K562 (cell line): ENCODE data around the gene WDR54. TPM values are rescaled to one million over a fixed set of nuclear protein-coding genes. Genes with fewer than 3 reads are reported as not detected.
A peak's percentile ranks its signal among the peaks of the same experiment; 100 is the strongest.

Experiments
- ATAC-seq: fragments of 200-7000 bp; cut with Tn5 transposase; 3 replicates; pipeline ENCODE4 v1.9.1; 2020; ENCODE audit warnings: moderate library complexity
- BruUV-seq: library from RNA; stranded (reverse); fragments of 400-500 nt; replicated peaks from 2 replicates; lab custom pipeline; 2021; lab: Mats Ljungman, UMichigan
- CTCF ChIA-PET: fragments of 300-600 bp; formaldehyde crosslinking; extraction: SDS; loops from one replicate; lab custom pipeline; 2021; ENCODE audit warnings: low intra/inter-chr PET ratio; lab: Yijun Ruan, JAX
- POLR2A ChIA-PET: fragments of 300-600, 350-650 bp; sonication (Branson Sonifier 250); formaldehyde crosslinking; extraction: SDS; loops from one replicate; lab custom pipeline; 2021; ENCODE audit warnings: antibody characterized with exemption, inconsistent platforms; lab: Yijun Ruan, JAX
- DNase-seq, 4 experiments: peaks; one replicate each; pipeline versions ENCODE4 v3.0.0 to v3.0.0-alpha.2; 2011 to 2018; ENCODE audit warnings: low spot score in 3 of 4, mixed read lengths in 3 of 4; ENCODE audit errors: extremely low read depth in 1 of 4
- FAIRE-seq: peaks from 2 replicates; lab custom pipeline; 2011; peaks lifted over from hg19 to GRCh38; lab: Jason Lieb, UNC
- H2AFZ ChIP-seq: 2 replicates; pipeline ENCODE4 v1.6.0; 2011; ENCODE audit warnings: low read depth, low read length, control low read depth, inconsistent platforms
- H3K27ac ChIP-seq: fragments of 200-600 bp; 3 replicates; pipeline ENCODE4 v1.8.0; 2011; ENCODE audit warnings: low read depth, mild to moderate bottlenecking, control low read depth, inconsistent platforms, low read length, moderate library complexity, mixed read lengths; ENCODE audit errors: extremely low read depth
- H3K27me3 ChIP-seq, 2 experiments: fragments of 300-600 bp in 1 of 2; 2 replicates in 1 of 2; 3 replicates in 1 of 2; pipeline versions ENCODE4 v1.6.0 to v1.8.0; 2011; ENCODE audit warnings: inconsistent platforms in 2 of 2, low read length in 2 of 2, mild to moderate bottlenecking in 1 of 2, mixed read lengths in 1 of 2, moderate library complexity in 1 of 2; ENCODE audit not compliant: control insufficient read depth in 2 of 2, insufficient read depth in 2 of 2
- H3K36me3 ChIP-seq: fragments of 300-600 bp; 3 replicates; pipeline ENCODE4 v1.8.0; 2011; ENCODE audit warnings: mild to moderate bottlenecking, low read length, inconsistent platforms; ENCODE audit not compliant: control insufficient read depth, insufficient read depth
- H3K4me1 ChIP-seq, 2 experiments: fragments of 200-600 bp in 1 of 2; replicated peaks in 1 of 2; 2 replicates in 1 of 2; 3 replicates in 1 of 2; pipeline versions ENCODE4 v1.5.1 to v1.8.0; 2011; ENCODE audit warnings: inconsistent platforms in 2 of 2, low read length in 2 of 2, mild to moderate bottlenecking in 1 of 2, mixed read lengths in 1 of 2, moderate library complexity in 1 of 2; ENCODE audit not compliant: control insufficient read depth in 2 of 2, insufficient read depth in 2 of 2
- H3K4me2 ChIP-seq: 2 replicates; pipeline ENCODE4 v1.6.1; 2011; ENCODE audit warnings: low read length, control low read depth, inconsistent platforms, mixed read lengths; ENCODE audit not compliant: insufficient read depth
- H3K4me3 ChIP-seq: fragments of 200-600 bp; sonication (generic), shearing (Covaris generic); 2 replicates; pipeline ENCODE4 v1.5.1; 2016; ENCODE audit warnings: control low read depth, inconsistent platforms
- H3K79me2 ChIP-seq: fragments of 200-600 bp; 3 replicates; pipeline ENCODE4 v1.8.0; 2011; ENCODE audit warnings: low read length, inconsistent platforms; ENCODE audit not compliant: control insufficient read depth, insufficient read depth
- H3K9ac ChIP-seq, 2 experiments: 2 replicates each; pipeline versions ENCODE4 v1.6.0 to v1.6.1; 2011; ENCODE audit warnings: low read depth in 2 of 2, low read length in 2 of 2, control low read depth in 1 of 2, inconsistent platforms in 1 of 2, mild to moderate bottlenecking in 1 of 2, mixed read lengths in 1 of 2; ENCODE audit not compliant: insufficient read depth in 1 of 2
- H3K9me1 ChIP-seq: one replicate; pipeline ENCODE4 v1.6.0; 2011; ENCODE audit warnings: inconsistent platforms, mild to moderate bottlenecking, low read length, moderate library complexity; ENCODE audit not compliant: control insufficient read depth, insufficient read depth
- H3K9me3 ChIP-seq: replicated peaks from 2 replicates; pipeline ENCODE4 v1.5.1; 2011; ENCODE audit warnings: low read depth, low read length, inconsistent platforms; ENCODE audit not compliant: control insufficient read depth, insufficient read depth
- H4K20me1 ChIP-seq: replicated peaks from 2 replicates; pipeline ENCODE4 v1.6.1; 2011; ENCODE audit warnings: low read length, inconsistent platforms, mixed read lengths; ENCODE audit not compliant: control insufficient read depth, insufficient read depth
- BACH1 ChIP-seq: fragments of 200-800 bp; sonication (Bioruptor generic); IDR thresholded peaks from 2 replicates; pipeline ENCODE4 v1.6.1; 2016; ENCODE audit warnings: missing genetic modification characterization, missing compliant biosample characterization
- CAMTA2 ChIP-seq: fragments of 250-450 bp; sonication (Bioruptor Pico); conservative IDR thresholded peaks from 2 replicates; pipeline ENCODE4 v1.5.1; 2022
- CEBPB ChIP-seq: fragments of 450-650 bp; IDR thresholded peaks from 2 replicates; pipeline ENCODE4 v1.6.1; 2016; ENCODE audit warnings: missing genetic modification characterization, missing compliant biosample characterization
- EWSR1 ChIP-seq: fragments of 450-650 bp; IDR thresholded peaks from 2 replicates; pipeline ENCODE4 v1.6.1; 2018; ENCODE audit warnings: borderline replicate concordance, mild to moderate bottlenecking, low read depth, moderate library complexity; ENCODE audit not compliant: partially characterized antibody
- PRDM10 ChIP-seq: fragments of 450-650 bp; IDR thresholded peaks from 2 replicates; pipeline ENCODE4 v1.6.1; 2018; ENCODE audit not compliant: partially characterized antibody
- SOX6 ChIP-seq: fragments of 450-650 bp; IDR thresholded peaks from 2 replicates; pipeline ENCODE4 v1.6.1; 2014; ENCODE audit warnings: mild to moderate bottlenecking
- ZNF583 ChIP-seq: fragments of 250-450 bp; sonication (Bioruptor Pico); IDR thresholded peaks from 2 replicates; pipeline ENCODE4 v1.4.0; 2020
- ZNF589 ChIP-seq: fragments of 200-800 bp; sonication (Bioruptor generic); IDR thresholded peaks from 2 replicates; pipeline ENCODE4 v1.6.1; 2016; ENCODE audit warnings: low read depth, missing genetic modification characterization, missing compliant biosample characterization
- ZNF696 ChIP-seq: fragments of 250-450 bp; sonication (Bioruptor Pico); conservative IDR thresholded peaks from 2 replicates; pipeline ENCODE4 v1.4.0; 2020; ENCODE audit warnings: mild to moderate bottlenecking, moderate library complexity
- WGBS: fragments of 100-300 bp; shearing (Covaris generic); methylation state at CpG from one replicate; pipeline ENCODE4 v1.1.6; 2016; ENCODE audit warnings: low coverage, mixed read lengths; ENCODE audit not compliant: insufficient coverage; ENCODE audit errors: missing lambda C conversion rate; 5-methylcytosine and 5-hydroxymethylcytosine counted together
- in situ Hi-C: fragments of 300-500 bp; cut with MboI; formaldehyde crosslinking; loops from 4 replicates; pipeline ENCODE4 v1.15.0; 2018; ENCODE audit warnings: inconsistent platforms, mixed read lengths
- intact Hi-C: fragments of 100-400 bp; cut with micrococcal nuclease; formaldehyde crosslinking; loops from 2 replicates; pipeline ENCODE4 v1.14.2; 2022
- polyA plus RNA-seq, 8 experiments: library from polyadenylated mRNA; depleted of rRNA in 4 of 8; stranded (reverse) in 5 of 8; unstranded in 3 of 8; fragments of >200 nt; fragmentation: Nextera tagmentation in 2 of 8; fragmentation: Illumina TruSeq in 1 of 8; extraction: Ambion mirVana in 2 of 8; extraction: Trizol in 1 of 8; gene quantifications; 2 replicates each; pipeline versions ENCODE4 v1.2.1 to v1.2.3, GENCODE V29; 2011 to 2014; ENCODE audit warnings: inconsistent platforms in 1 of 8, missing spikeins in 1 of 8
- total RNA-seq, 7 experiments: library from RNA; depleted of rRNA in 6 of 7; stranded (reverse); fragments of >200 nt in 6 of 7; fragmentation: Illumina TruSeq in 2 of 7; extraction: Trizol in 2 of 7; gene quantifications; 2 replicates each; pipeline versions ENCODE4 v1.2.1 to v1.2.3, GENCODE V29; 2011 to 2021; ENCODE audit warnings: low replicate concordance in 1 of 7

WDR54 gene
- total and polyA plus RNA-seq, 9 of the 15 experiments (the other 6 are each of a cell fraction or from before 2014, with no cell fraction given): 5.2 to 15.2 (median 7.4) TPM

GRCh38 chr2:74448771-74449170, 27.2 kb downstream of the WDR54 start:
- Histone ChIP-seq H3K36me3 (no peaks in the 10 kb centered on the region), H4K20me1 (no peaks in the 10 kb centered on the region), H3K4me1 (peaks cover 8% of the 10 kb centered on the region in 2 experiments; a peak in 3 of 5 replicates), H3K9me1 (no peaks in the 10 kb centered on the region), H3K9me3 (no peaks in the 10 kb centered on the region), H3K27ac (no peak overlapping the region), H3K4me3 (no peak overlapping the region), H3K9ac (no peak overlapping the region), H3K27me3 (no peaks in the 10 kb centered on the region), H2AFZ (no peak overlapping the region), H3K4me2 (no peak overlapping the region), H3K79me2 (no peaks in the 10 kb centered on the region)
- no peak for DNase-seq
- TF ChIP-seq BACH1 (tag): no peak
- TF ChIP-seq CEBPB: 0 out of 2 replicates have a peak, but pooled peaks have one; percentile 0
- WGBS: 61% methylated on average over 2 of the region's 2 CpGs
- POLR2A ChIA-PET: interaction anchor here (0.7 to 2.6 kb wide), 3 partner anchors 9 to 72 kb away, joined by 3 to 9 read pairs (median 3); partner anchors contain the start of gene WBP1
- no peak for FAIRE-seq
- no TSS peak for BruUV-seq
- CTCF ChIA-PET: no interaction called here
- in situ Hi-C loops (no loop called here), intact Hi-C loops (no loop called here)
- ATAC-seq: no peak

- H3K79me2 ChIP-seq: peaks cover 7% of the 10 kb centered on the region; the same call in 1 of the 3 replicates
- ATAC-seq (no peak), DNase-seq (no peak), FAIRE-seq (no peak)
- POLR2A ChIA-PET: interaction anchor here (0.6 to 2.6 kb wide), 2 partner anchors 11 to 20 kb away, joined by 3 to 9 read pairs; no protein-coding TSS in a partner anchor
- no peaks in the 10 kb centered on the region for H3K9me1 ChIP-seq
- H2AFZ ChIP-seq: no peak overlapping the region
- in situ Hi-C loops: no loop called here
- no peak for TF ChIP-seq CAMTA2
- TF ChIP-seq ZNF696 (CRISPR knock-in tag): no peak
- TF ChIP-seq SOX6: peak; percentile 23; the same call in 1 of the 2 replicates
- TF ChIP-seq PRDM10: peak; percentile 51
- TF ChIP-seq EWSR1: no peak
- no peak for TF ChIP-seq ZNF583 (CRISPR knock-in tag)
- TF ChIP-seq ZNF589 (CRISPR knock-in tag): no peak
- CTCF ChIA-PET: no interaction called here
- H3K9ac ChIP-seq: no peak overlapping the region
- WGBS: 29% methylated on average over 3 of the region's 3 CpGs
- no TSS peak for BruUV-seq
- intact Hi-C loops: no loop called here
- H3K36me3 ChIP-seq: no peaks in the 10 kb centered on the region
- no peak overlapping the region for H3K4me2 ChIP-seq
- no peak overlapping the region for H3K27ac ChIP-seq
- peaks cover 5 to 8% of the 10 kb centered on the region in 2 experiments; a peak in 4 of 5 replicates for H3K4me1 ChIP-seq
- no peak overlapping the region for H3K4me3 ChIP-seq
- H4K20me1 ChIP-seq: no peaks in the 10 kb centered on the region
- H3K9me3 ChIP-seq: no peaks in the 10 kb centered on the region
- H3K27me3 ChIP-seq: no peaks in the 10 kb centered on the region
These were observed 29.1 kb downstream of the WDR54 start for GRCh38 chr2:74450570-74451190.
